ENCODE measurements around the gene ZFP36L1. TPM values are rescaled to one million over a fixed set of nuclear protein-coding genes. Genes with fewer than 3 reads are reported as not detected.

ZFP36L1 gene
- polyA plus RNA-seq, 6 donors from 2014 or later = 99.2 to 447 (median 302) TPM

- DNase-seq (no peak), ATAC-seq (ENCODE audit: low read depth in 2 of 2) (no peak)
- no peaks in the 10 kb centered on the region for H3K9me3 Mint-ChIP-seq
- H3K27ac Mint-ChIP-seq = peak overlapping the region in 1 of 6 donors; percentile 31
- no peaks in the 10 kb centered on the region for H3K27me3 Mint-ChIP-seq
- H3K4me3 Mint-ChIP-seq = peak overlapping the region in 1 of 8 donors; percentile 41
- H3K36me3 Mint-ChIP-seq = no peaks in the 10 kb centered on the region
- H3K4me1 Mint-ChIP-seq = peaks cover 29 to 61% (median 32%) of the 10 kb centered on the region in 3 donors
These were observed 30.1 kb upstream of the ZFP36L1 start for GRCh38 chr14:68822926-68823325.

DNA sequence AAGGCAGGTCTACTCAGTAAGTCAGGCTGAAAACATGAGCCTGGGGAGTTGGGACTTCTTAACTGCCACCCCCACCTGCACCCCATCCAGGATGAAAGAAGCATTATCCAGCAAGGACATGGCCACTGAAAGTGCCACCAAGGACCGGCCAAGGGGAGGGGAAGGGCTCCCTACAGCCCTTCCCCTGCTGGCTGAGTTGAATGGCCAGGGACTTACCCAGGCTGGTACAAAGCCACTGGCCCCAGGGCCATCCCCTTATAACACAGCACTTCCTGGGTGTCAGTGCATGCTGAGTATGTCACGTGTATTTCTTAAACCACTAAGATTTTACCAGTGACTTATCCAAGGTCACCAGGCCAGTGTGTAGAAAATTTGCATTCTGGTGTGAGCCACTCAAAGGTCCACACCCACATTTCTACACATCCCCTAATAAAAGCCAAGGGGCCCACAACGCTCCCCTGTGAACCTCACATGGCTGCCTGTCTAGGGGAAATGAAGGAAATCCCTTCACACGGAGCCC is 29.3 kb upstream of the ZFP36L1 start:
- Mint-ChIP-seq H3K36me3 (no peaks in the 10 kb centered on the region), H3K9me3 (no peaks in the 10 kb centered on the region), H3K27me3 (no peaks in the 10 kb centered on the region), H3K4me3 (no peak overlapping the region), H3K4me1 (peaks cover 33 to 68% (median 40%) of the 10 kb centered on the region in 3 donors), H3K27ac (peak overlapping the region in 3 of 6 donors; percentile 8 to 74 (median 53))
- ATAC-seq (ENCODE audit: low read depth in 2 of 2) (peak; percentile 32 to 59), DNase-seq (no peak)

- Mint-ChIP-seq H3K4me1 (peaks cover 40 to 74% (median 46%) of the 10 kb centered on the region in 3 donors), H3K9me3 (no peaks in the 10 kb centered on the region), H3K4me3 (no peak overlapping the region), H3K36me3 (no peaks in the 10 kb centered on the region), H3K27me3 (no peaks in the 10 kb centered on the region), H3K27ac (peak overlapping the region in 3 of 6 donors; percentile 52 to 93 (median 57))
- no peak for DNase-seq
- no peak for ATAC-seq (ENCODE audit: low read depth in 2 of 2)
These were observed 28.3 kb upstream of the ZFP36L1 start for GRCh38 chr14:68820999-68821683.

DNA sequence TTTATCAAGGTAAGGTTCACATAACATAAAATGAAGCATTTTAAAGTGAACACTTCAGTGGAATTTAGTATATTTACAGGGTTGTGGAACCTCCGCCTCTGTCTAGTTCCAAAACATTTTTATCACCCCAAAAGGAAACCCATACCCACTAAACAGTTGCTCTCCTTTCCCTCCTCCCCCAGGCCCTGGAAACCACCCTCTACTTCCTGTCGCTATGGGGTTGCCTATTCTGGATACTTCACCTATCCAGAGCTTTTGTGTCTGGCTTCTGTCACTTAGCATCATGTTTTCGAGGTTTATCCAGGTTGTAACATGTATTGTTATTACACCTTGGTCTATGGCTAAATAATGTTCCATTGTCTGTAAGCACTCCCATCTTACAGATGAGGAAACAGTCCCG is 27.7 kb upstream of the ZFP36L1 start:
- Mint-ChIP-seq H3K27ac (peak overlapping the region in 4 of 6 donors; percentile 57 to 93 (median 84)), H3K9me3 (no peaks in the 10 kb centered on the region), H3K4me3 (peak overlapping the region in 1 of 8 donors; percentile 54), H3K27me3 (no peaks in the 10 kb centered on the region), H3K36me3 (no peaks in the 10 kb centered on the region), H3K4me1 (peaks cover 45 to 79% (median 49%) of the 10 kb centered on the region in 3 donors)
- DNase-seq (no peak), ATAC-seq (ENCODE audit: low read depth in 2 of 2) (no peak)

DNA sequence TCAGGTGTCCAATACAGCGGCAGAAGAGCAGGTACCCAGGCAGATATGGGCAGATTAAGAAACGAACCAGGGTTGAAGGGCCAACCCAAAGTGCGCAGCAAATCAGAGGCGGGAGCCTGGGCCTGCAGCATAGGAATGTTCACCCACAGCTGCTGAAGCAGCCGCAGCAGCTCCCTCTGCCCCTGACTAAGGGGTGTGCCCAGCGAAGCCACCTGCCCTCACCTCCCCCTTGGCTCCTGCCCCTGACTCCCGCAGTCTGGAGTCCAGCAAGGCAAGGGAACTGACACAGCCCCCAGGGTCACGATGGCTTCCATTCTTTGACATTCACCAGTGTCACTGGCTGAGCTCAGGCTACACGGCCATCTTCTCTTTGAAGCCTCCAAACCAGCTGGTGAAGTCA is 27.3 kb upstream of the ZFP36L1 start:
- no peak for DNase-seq
- no peaks in the 10 kb centered on the region for H3K9me3 Mint-ChIP-seq

GRCh38 chr14:68819260-68819691 is 26.4 kb upstream of the ZFP36L1 start:
- no peaks in the 10 kb centered on the region for H3K27me3 Mint-ChIP-seq
- DNase-seq (no peak), ATAC-seq (ENCODE audit: low read depth in 2 of 2) (no peak)
- H3K9me3 Mint-ChIP-seq = no peaks in the 10 kb centered on the region
- no peak overlapping the region for H3K4me3 Mint-ChIP-seq
- peak overlapping the region in 2 of 6 donors; percentile 57 to 93 for H3K27ac Mint-ChIP-seq
- no peaks in the 10 kb centered on the region for H3K36me3 Mint-ChIP-seq
- H3K4me1 Mint-ChIP-seq = peaks cover 50 to 82% (median 50%) of the 10 kb centered on the region in 3 donors

More for the DNA sequence above, 27.3 kb upstream of the ZFP36L1 start:
- no peaks in the 10 kb centered on the region for H3K36me3 Mint-ChIP-seq
- no peak overlapping the region for H3K4me3 Mint-ChIP-seq
- H3K27ac Mint-ChIP-seq = peak overlapping the region in 5 of 6 donors; percentile 31 to 97 (median 60)
- H3K27me3 Mint-ChIP-seq = no peaks in the 10 kb centered on the region
- ATAC-seq (ENCODE audit: low read depth in 2 of 2) = no peak
- peaks cover 49 to 81% (median 53%) of the 10 kb centered on the region in 3 donors for H3K4me1 Mint-ChIP-seq

GRCh38 chr14:68817506-68818212 is 24.8 kb upstream of the ZFP36L1 start:
- ATAC-seq (ENCODE audit: low read depth in 2 of 2) (no peak), DNase-seq (no peak)
- H3K27me3 Mint-ChIP-seq = no peaks in the 10 kb centered on the region
- H3K4me3 Mint-ChIP-seq = peak overlapping the region in 6 of 8 donors; percentile 84 to 91 (median 88)
- H3K27ac Mint-ChIP-seq = peak overlapping the region in 5 of 6 donors; percentile 79 to 100 (median 95)
- no peaks in the 10 kb centered on the region for H3K36me3 Mint-ChIP-seq
- H3K9me3 Mint-ChIP-seq = no peaks in the 10 kb centered on the region
- H3K4me1 Mint-ChIP-seq = peaks cover 51 to 82% (median 57%) of the 10 kb centered on the region in 3 donors

DNA sequence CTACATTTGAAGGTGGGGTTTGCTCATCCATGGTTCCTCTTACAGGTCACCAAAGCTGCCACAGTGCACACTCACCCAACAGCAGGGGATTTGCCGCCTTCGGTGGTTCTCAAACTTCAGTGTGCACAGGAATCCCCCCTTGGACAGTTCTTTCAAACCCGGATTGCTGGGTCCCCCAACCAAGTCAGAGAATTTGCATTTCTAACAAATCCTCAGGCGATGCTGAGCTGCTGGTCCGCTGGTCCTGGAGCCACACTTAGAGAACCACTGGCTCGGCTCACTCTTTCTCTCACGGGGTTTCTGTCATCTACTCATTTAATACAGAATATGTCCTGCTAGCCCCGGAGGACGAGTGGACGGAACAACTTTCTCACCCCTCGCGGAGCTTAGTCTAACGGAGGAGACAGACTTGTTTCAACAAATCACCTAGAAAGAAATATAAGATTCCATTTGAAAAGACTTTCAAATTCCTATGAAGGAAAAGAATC is 24.1 kb upstream of the ZFP36L1 start:
- Mint-ChIP-seq H3K4me3 (peak overlapping the region; percentile 80 to 94 (median 88)), H3K27me3 (no peaks in the 10 kb centered on the region), H3K27ac (peak overlapping the region; percentile 70 to 100 (median 93)), H3K9me3 (no peaks in the 10 kb centered on the region), H3K4me1 (peaks cover 48 to 88% (median 60%) of the 10 kb centered on the region in 3 donors), H3K36me3 (no peaks in the 10 kb centered on the region)
- DNase-seq (no peak), ATAC-seq (ENCODE audit: low read depth in 2 of 2) (no peak)

DNA sequence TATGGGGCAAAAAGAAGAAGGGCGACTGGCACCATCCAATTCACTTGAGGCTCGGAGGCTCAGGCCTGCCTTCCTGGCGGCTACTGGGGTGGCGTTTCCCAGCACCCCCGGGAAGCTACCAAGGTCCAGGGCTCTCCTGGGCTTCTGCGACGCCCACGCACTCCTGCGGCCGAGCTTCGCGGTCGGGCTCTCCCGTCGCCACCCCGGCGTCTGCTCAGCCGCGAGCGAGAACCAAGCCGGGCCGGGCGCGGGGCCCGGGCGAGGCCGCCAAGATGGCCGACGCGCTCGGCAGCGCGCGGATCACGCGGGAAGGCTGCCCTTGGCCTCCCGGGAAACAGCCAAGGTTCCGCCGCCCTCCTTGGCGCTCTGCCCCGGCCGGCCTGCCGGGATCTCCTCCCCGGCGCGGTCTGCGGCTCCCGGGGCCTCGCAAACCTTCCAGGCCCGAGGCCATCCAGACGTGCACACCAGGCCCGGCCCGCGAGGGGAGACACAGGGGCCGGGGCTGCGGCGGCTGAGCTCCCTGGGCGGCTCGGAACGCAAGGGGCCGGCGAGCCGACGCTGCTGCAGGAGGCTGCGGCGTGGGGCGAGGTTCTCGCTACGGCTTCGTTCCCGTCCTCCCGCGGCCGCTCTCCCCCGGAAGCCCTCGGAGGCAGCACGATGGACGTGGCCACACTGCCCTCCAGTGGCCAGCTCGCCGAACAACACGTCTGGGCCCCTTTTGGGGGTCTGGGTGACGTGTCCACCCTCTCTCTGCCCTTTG is 23.5 kb upstream of the ZFP36L1 start:
- H3K4me1 Mint-ChIP-seq = peaks cover 48 to 90% (median 67%) of the 10 kb centered on the region in 3 donors
- no peaks in the 10 kb centered on the region for H3K36me3 Mint-ChIP-seq
- peak overlapping the region; percentile 91 to 100 (median 98) for H3K27ac Mint-ChIP-seq
- peak overlapping the region; percentile 80 to 94 (median 89) for H3K4me3 Mint-ChIP-seq
- ATAC-seq (ENCODE audit: low read depth in 2 of 2) (peak; percentile 70 to 73), DNase-seq (peak; percentile 90)
- no peaks in the 10 kb centered on the region for H3K9me3 Mint-ChIP-seq
- H3K27me3 Mint-ChIP-seq = no peaks in the 10 kb centered on the region

DNA sequence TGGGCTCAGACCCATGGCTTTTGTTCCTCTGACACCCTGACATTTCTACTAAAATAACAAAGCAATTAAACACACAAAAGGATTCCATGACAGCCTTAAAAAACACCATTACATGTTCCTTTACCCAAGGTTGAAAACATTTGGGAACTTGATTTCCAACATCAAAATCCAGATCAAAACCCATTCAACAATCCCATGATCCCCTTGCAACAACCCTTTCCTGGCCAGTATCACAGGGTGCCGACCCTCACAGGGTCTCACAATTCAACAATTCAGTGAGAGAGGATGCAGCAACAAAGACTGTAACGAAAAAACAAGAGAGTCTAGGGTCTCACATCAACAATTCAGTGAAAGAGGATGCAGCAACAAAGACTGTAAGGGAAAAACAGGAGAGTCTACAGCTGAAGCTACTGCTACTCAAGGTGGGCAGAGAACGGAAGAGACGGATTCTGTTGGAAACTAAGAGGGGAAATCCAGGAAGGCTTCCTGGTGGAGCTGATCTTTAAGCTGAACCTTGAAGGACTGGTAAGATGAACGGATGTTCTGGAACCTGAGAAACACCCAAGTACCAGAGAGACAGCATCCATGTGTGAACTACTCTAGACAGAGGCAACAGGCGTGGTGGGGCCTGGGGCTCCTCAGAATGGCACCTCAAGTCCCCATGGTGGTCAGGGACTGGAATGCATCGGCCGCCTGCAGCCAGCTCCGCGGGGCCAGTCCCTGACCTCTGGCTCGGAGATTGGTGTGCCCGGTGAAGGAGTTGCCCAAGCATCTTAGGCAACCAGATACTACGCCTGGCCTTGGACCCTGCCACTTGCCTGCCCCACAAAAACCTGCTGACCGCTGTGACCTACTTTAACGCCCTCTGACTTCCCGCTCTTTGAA is 22.7 kb upstream of the ZFP36L1 start:
- Mint-ChIP-seq H3K27ac (peak overlapping the region; percentile 95 to 100 (median 98)), H3K4me3 (peak overlapping the region; percentile 80 to 94 (median 87)), H3K36me3 (no peaks in the 10 kb centered on the region), H3K4me1 (peaks cover 49 to 91% (median 71%) of the 10 kb centered on the region in 3 donors), H3K27me3 (no peaks in the 10 kb centered on the region), H3K9me3 (no peaks in the 10 kb centered on the region)
- DNase-seq (no peak), ATAC-seq (ENCODE audit: low read depth in 2 of 2) (no peak)

DNA sequence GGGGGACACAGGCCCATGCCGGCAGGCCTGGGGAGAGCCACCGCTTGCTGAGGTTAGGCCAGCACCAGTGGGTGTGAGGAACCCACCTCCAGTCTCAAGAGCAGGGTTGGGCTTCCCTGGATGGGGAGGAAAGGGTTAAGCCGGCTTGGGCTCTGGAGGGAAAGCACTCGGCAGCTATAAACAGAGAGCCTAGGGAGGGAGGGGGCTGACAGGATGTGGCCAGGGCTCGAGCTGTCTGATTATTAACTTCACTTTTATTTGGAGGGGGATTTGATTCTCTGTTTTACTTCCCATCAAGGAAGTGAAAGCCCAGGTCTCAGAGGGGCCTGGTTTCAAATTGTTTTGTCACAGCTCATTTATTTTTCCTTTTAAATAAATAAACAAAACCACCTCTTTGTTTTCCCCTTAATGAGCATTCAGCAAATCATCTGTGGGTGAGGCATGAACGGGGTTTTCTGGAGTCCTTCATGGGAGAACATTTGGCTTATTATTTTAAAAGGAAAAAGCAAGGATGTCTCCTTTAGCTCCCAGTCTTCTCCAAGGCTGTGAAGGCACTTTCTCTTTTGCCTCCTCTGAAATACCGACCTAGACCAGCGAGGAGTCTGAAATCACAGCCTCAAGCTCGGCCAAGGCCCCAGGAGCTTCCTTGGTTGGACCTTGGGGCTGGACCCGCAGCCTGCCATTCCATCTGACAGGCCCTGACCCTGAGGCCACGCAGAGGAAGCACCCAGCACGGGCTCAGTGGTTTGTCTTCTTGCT is 21.9 kb upstream of the ZFP36L1 start:
- ATAC-seq (ENCODE audit: low read depth in 2 of 2) = peak; percentile 67 to 70

GRCh38 chr14:68814238-68814538 is 21.3 kb upstream of the ZFP36L1 start:
- peak overlapping the region; percentile 95 to 100 (median 98) for H3K27ac Mint-ChIP-seq
- no peaks in the 10 kb centered on the region for H3K36me3 Mint-ChIP-seq
- no peaks in the 10 kb centered on the region for H3K9me3 Mint-ChIP-seq
- ATAC-seq (ENCODE audit: low read depth in 2 of 2) (no peak), DNase-seq (no peak)
- H3K4me1 Mint-ChIP-seq = peaks cover 50 to 92% (median 76%) of the 10 kb centered on the region in 3 donors
- no peaks in the 10 kb centered on the region for H3K27me3 Mint-ChIP-seq
- H3K4me3 Mint-ChIP-seq = peak overlapping the region; percentile 80 to 94 (median 87)

More for the DNA sequence above, 21.9 kb upstream of the ZFP36L1 start:
- Mint-ChIP-seq H3K36me3 (no peaks in the 10 kb centered on the region), H3K27me3 (no peaks in the 10 kb centered on the region), H3K4me3 (peak overlapping the region; percentile 80 to 94 (median 87)), H3K9me3 (no peaks in the 10 kb centered on the region), H3K4me1 (peaks cover 49 to 92% (median 71%) of the 10 kb centered on the region in 3 donors), H3K27ac (peak overlapping the region; percentile 95 to 100 (median 98))
- peak; percentile 85 for DNase-seq

Data from naive B cell (primary cell).